Activated effector memory CD4-positive, alpha-beta T cell treated with Interleukin-2 at 50 U/mL for 16 hours (primary cell): ENCODE data around the gene SBK1.
A peak's percentile ranks its signal among the peaks of the same experiment; 100 is the strongest.
"Not testable (repeated sequence)": the region's sequence is repeated elsewhere in the genome, so short reads cannot be mapped to it uniquely, and the experiment has no call there.

Experiments
- DNase-seq: peaks from one replicate; pipeline ENCODE4 v3.0.0-alpha.2; 2020

SBK1 gene

GRCh38 chr16:28291651-28292626 is at the start of gene SBK1:
Gene SBK1, plus strand, starts transcription at chr16:28292525. Its CDS starts 24,867 bp downstream, at chr16:28317392.
- DNase-seq: peak; percentile 83

DNA sequence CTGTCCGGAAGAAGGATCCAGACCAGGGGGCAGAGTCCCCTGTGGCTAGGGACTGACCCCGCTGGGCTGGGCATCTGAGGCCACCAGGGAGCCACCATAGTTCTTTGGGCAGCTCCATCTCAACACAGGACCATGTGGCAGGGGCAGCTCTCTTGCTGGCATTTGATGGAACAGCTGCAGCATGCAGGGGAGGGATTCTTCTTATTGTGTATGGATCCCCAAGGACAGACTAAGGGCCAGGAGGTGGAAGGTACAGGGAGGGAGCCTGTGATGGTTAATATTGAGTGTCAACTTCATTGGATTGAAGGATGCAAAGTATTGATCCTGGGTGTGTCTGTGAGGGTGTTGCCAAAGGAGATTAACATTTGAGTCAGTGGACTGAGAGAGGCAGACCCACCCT is 42.8 kb upstream of the SBK1 start:
- DNase-seq: not testable (repeated sequence)

- DNase-seq: no peak
Measured at GRCh38 chr16:28250999-28251398, 41.3 kb upstream of the SBK1 start.

DNA sequence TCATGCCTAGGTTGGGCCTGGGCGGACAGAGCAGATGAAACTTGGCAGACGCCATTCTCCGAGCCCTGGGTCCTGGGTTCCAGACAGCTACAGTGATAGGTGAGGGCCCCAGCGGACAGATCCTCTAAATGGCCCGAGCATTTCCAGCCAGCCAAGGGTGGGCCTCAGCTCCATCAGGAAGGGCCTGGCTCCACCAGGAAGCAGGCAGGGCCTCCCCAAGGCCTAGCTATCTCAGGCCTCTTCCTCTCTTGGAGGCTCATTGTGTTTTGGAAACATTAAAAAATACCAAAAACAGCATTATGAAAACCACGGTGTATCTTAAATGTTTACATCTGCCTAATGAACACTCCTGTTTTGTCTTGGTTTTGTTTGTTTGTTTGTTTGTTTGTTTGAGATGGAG is 38.2 kb upstream of the SBK1 start:
- no peak for DNase-seq

DNA sequence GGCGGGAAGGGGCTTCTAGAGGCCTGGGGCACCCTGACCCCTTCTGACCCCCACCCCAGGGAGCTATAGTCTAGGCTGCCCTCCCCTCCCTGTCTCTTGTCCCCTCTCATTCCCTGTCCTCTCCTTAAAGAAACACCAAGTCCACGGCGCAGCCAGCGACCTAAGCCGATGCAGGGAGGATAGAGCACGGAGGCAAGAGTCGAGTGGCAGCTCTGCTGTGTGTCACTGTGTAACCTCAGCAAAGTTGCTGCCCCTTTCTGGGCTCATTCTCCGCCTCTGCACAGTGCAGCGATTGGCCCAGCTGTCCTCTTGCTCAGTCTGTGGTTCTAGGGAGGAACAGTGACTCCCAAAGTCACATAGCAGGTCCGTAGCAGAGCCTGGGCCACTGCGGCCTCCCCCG is 36.5 kb upstream of the SBK1 start:
- no peak for DNase-seq

GRCh38 chr16:28257256-28257655 is 35.1 kb upstream of the SBK1 start:
- DNase-seq: no peak

DNA sequence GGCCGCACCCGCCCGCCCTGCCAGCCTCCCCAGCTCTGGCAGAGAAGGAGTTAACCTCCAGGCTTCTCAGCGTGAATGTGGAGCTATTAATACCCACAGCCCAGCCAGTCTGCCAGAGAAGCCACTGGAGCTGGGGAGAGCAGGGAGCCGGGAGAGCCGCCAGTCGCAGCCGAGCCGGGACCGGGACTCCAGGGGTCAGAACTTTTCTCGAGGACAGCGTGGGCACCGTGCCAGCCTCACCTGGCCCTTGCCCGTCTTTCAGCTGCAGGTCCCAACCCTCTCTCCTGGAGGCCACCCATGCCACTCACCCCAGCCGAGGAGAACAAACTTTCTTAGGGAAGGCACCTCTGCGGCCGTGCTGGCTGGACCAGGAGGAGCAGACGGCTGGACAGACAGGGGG is 33.8 kb upstream of the SBK1 start:
- no peak for DNase-seq

DNA sequence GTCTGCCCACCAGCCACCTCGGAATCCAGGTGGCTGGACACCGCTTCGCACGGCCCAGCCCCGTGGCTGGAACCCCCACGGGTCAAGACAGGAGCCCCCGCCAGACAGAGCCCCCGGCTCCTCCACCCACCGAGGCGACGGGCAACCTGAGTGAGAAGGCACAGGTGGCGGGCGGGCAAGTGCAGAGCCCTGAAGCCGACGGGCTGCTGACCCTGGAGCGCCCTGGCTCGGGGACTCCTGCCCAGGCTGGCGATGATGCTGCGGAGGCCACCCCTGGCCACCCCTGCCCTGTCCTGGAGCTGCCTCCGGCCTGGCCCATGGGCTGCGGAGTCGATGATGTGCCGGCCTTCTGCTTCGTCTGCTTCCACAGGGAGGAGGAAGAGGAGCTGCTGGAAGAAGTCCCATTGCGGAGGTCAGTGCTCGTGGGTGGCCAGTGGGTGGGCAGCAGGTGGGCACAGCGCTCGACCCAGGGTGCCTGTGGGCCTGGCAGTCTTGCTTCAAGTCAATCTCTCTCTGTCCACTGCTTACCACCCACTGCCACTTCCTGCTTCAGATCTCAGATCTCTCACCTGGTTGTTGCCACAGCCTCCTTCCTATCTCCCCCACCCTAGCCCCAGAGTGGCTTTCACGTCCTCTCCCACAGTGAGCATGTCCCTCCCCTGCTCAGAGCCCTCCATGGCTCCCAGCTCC is 33.1 kb upstream of the SBK1 start:
- no peak for DNase-seq

GRCh38 chr16:28259781-28260150 is 32.6 kb upstream of the SBK1 start:
- DNase-seq: no peak

DNA sequence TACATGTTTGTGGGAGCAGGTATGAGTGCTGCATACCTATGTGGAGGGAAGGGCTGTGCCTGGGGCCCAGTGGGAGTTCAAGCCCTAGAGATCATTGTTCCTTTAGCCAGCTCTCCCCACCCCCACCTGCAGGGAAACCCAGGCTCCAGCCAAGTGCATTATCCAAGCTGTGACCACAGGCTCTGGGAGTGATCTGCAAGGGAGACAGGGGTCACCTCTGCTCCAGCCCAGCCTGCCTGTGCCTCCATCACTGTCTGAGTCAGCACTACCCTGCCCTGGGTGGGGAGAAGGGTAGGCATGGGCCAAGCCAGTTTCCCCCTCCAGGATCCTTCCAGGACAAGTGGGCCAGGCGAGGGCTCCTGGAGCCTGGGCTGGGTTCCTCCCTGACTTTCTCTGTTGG is 32.1 kb upstream of the SBK1 start:
- DNase-seq: no peak

DNA sequence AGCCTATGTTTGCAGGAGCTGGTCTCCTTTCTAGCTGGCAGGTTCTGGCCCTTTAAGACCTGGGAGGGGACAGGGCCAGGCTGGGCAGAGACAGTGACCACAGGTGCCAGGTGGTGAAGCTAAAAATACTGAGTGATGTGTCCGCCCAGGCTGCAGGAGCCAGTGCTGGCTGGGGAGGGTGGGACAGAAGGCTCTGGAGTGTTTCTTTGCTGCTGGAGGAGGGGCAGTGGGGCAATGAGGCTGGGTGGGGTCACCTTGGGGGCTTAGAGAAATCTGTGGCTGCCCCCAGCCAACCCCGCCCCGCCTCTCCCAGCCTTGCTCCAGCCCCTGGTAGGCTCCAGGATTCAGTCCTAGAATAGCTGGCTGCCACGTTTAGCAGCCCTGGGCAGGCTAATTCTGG is 30.4 kb upstream of the SBK1 start:
- no peak for DNase-seq

DNA sequence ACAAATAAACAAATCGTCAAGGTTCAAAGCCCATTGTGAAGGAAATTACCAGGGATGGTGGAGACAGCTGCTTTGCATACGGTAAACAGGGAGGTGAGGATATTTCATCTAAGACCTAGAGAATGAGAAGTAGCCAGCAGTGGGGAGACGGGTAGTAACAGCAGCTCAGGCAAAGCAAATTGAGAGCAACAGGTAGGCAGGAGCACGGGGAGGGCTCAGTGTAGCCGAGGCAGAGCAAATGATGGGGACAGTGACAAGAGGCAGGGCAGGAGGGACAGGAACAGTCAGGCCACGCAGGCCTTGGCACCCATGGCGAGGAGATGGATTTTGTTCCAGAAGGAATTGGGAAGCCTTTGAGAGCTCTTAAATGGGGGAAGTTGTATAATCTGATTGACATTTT is 29.0 kb upstream of the SBK1 start:
- DNase-seq: no peak

GRCh38 chr16:28264656-28265055 is 27.7 kb upstream of the SBK1 start:
- DNase-seq: no peak

GRCh38 chr16:28265822-28266221 is 26.5 kb upstream of the SBK1 start:
- DNase-seq: no peak

DNA sequence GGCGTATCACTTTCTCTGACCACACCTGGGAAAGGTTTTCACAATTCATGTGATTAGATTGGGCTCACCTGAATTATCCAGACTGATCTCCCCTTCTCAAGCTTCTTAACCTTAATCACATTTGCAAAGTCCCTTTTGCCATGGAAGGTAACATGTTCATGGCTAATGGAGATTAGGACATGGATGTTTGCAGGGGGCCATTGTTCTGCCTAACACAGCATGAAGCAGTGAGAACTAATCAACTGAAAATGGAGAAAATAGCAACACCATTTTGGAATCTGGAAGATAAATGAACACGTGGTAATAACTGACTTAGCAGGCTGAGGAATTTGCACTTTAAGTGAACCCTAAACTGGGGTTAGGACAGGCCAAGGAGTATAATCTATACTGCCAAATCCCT is 25.0 kb upstream of the SBK1 start:
- DNase-seq: no peak

DNA sequence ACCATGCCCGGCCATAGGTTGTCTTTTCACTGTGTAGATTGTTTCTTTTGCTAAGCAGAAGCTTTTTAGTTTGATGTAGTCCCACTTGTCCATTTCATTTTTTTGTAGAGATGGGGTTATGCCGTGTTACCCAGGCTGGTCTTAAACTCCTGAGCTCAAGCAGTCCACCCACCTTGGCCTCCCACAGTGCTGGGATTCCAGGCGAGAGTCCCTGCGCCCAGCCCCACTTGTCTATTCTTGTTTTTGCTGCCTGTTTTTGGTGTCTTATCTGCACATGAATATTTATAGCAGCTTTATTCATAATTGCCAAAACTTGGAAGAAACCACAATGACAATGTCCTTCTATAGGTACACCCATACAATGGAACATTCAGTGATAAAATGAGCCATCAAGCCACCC is 18.8 kb upstream of the SBK1 start:
- DNase-seq: no peak

DNA sequence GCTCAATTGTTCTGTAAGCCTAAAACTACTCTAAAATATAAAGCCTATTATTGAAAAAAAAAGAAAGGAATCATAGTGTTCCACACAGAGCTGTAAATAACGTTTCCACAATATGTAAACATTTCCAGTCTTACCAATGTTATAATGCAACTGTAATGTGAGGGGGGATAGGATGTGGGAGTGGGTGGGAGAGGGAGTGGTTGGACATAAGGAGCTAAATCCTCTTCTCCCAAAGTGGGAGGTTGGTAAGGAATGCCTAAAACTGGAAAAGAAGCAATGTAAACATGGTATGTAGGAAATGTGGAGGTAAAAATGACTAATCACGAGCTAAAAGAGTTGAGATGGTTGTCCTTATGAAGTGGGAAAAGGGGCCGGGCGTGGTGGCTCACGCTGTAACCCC is 17.6 kb upstream of the SBK1 start:
- no peak for DNase-seq

DNA sequence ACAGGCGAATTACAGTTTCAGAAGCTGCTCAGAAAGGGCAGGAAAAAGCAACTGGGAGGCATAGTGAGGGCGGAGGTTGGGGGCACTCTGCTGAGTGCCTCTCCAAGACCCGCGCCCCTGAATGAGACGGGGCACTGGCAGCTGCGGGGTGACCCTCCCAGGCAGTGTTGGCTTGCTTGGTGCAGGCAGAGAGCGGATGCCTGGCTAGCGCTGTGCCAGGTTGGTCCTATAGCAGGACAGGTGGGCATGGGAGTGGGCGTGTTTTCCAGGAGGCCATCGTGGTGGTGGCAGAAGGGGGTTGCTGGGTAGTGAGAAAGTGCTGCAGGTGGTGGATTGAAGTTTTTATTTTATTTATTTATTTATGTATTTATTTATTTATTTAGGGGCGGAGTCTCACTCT is 16.0 kb upstream of the SBK1 start:
- no peak for DNase-seq

DNA sequence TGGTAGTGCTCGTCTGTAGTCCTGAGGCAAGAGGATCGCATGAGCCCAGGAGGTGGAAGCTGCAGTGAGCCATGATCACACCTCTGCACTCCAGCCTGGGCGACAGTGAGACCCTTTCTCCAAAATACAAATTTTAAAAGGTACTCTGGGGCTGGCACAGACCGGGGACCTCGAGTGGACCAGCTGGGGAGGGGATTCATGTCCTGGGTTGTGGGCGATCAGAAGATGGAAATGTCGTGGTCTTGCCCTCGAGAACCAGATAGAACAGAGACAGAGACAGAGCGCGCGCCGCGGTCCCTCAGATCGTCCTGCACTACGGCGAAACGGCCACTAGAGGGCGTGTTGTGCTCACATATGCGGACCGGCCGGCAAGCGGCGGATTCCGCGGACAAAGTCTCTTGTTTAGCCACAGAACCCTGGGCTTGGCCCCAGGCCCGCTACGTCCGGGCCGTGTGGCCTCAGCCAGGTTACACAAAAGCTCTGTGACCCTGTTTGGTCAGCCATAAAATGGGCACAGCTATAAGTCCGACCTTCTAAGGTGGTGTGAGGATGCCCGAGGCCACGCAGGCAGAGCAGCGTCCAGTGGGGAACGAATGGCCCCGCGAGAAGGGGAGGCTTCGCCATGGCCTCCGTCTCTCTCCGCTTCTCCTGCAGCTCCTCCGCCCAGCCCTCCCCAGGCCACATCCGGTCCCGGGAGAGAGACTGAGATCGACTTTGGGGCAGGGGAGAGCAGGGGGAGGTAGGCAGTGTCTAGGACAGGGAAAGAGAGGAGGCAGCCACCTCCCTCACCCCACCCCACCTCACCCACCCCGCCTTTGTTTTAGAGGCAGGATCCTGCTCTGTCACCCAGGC is 14.6 kb upstream of the SBK1 start:
- DNase-seq: peak; percentile 74

GRCh38 chr16:28279006-28279405 is 13.3 kb upstream of the SBK1 start:
- no peak for DNase-seq

- no peak for DNase-seq
Measured at GRCh38 chr16:28280881-28281836, 11.2 kb upstream of the SBK1 start.

DNA sequence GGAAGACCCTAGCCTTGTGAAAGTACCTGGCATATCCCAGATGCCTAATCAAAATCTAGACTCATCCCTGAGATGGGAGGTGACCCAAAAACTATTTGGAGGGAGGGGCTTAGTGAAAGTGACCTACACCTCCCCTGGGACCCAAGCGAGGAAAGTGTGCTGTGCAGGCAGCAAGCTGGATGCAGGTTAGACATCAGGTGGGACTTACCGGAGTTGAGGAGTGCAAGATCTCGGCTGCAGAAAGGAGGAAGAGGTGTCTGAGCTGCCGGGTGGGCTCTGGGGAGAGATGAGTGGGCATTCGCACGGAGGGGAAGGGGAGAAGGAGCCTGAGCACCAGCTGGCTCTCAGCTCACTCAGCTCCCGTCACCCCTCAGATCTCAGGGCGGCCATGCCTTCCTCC is 10.3 kb upstream of the SBK1 start:
- no peak for DNase-seq
